ENCODE measurements around the gene TSHR.
"Not testable (repeated sequence)": the region's sequence is repeated elsewhere in the genome, so short reads cannot be mapped to it uniquely, and the experiment has no call there.

Gene TSHR

GRCh38 chr14:80955416-80955941 is at the start of gene TSHR:
TSHR (plus strand) TSS chr14:80955621; CDS start chr14:80955681, 60 bp downstream.
- H3K27me3 ChIP-seq (replicated peaks): peaks cover 8% of the 10 kb centered on the region

GRCh38 chr14:80906336-80906735 is 49.1 kb upstream of the TSHR start:
- no peaks in the 10 kb centered on the region for H3K36me3 ChIP-seq (replicated peaks)
- in situ Hi-C loops (cut with HindIII; ENCODE audit: low pct_ligation_motif_present, low sequenced_read_pairs): no loop called here
- no peaks in the 10 kb centered on the region for H3K27me3 ChIP-seq (replicated peaks)
- no peak for DNase-seq
- no peak overlapping the region for H3K27ac ChIP-seq
- no peak overlapping the region for H3K4me3 ChIP-seq (ENCODE audit: low read depth, low read length)
- no peak for TF ChIP-seq CTCF (IDR thresholded peaks at IDR 0.05; ENCODE audit: low read depth, low read length, missing control alignments)

More at GRCh38 chr14:80955416-80955941, at the start of gene TSHR:
- H3K4me3 ChIP-seq (ENCODE audit: low read depth, low read length): peak within 1 kb of the TSS; percentile 56
- H3K36me3 ChIP-seq (replicated peaks): no peaks in the 10 kb centered on the region
- in situ Hi-C loops (cut with HindIII; ENCODE audit: low pct_ligation_motif_present, low sequenced_read_pairs): no loop called here
- DNase-seq: no peak
- no peak for TF ChIP-seq CTCF (IDR thresholded peaks at IDR 0.05; ENCODE audit: low read depth, low read length, missing control alignments)
- H3K27ac ChIP-seq: no peak within 1 kb of the TSS

GRCh38 chr14:80906946-80907345 is 48.5 kb upstream of the TSHR start:
- TF ChIP-seq CTCF (IDR thresholded peaks at IDR 0.05; ENCODE audit: low read depth, low read length, missing control alignments): no peak
- no peak overlapping the region for H3K4me3 ChIP-seq (ENCODE audit: low read depth, low read length)
- DNase-seq: no peak
- H3K27ac ChIP-seq: no peak overlapping the region
- H3K36me3 ChIP-seq (replicated peaks): no peaks in the 10 kb centered on the region
- H3K27me3 ChIP-seq (replicated peaks): no peaks in the 10 kb centered on the region
- in situ Hi-C loops (cut with HindIII; ENCODE audit: low pct_ligation_motif_present, low sequenced_read_pairs): no loop called here

GRCh38 chr14:80912013-80912412 is 43.4 kb upstream of the TSHR start:
- in situ Hi-C loops (cut with HindIII; ENCODE audit: low pct_ligation_motif_present, low sequenced_read_pairs); H3K27ac ChIP-seq; H3K36me3 ChIP-seq (replicated peaks); DNase-seq; H3K4me3 ChIP-seq (ENCODE audit: low read depth, low read length); H3K27me3 ChIP-seq (replicated peaks): not testable (repeated sequence)

- no peak for TF ChIP-seq CTCF (IDR thresholded peaks at IDR 0.05; ENCODE audit: low read depth, low read length, missing control alignments)
- DNase-seq: no peak
- Histone ChIP-seq H3K27ac (no peak overlapping the region), H3K36me3 (replicated peaks) (no peaks in the 10 kb centered on the region), H3K27me3 (replicated peaks) (no peaks in the 10 kb centered on the region), H3K4me3 (ENCODE audit: low read depth, low read length) (no peak overlapping the region)
- in situ Hi-C loops (cut with HindIII; ENCODE audit: low pct_ligation_motif_present, low sequenced_read_pairs): no loop called here
Observed at GRCh38 chr14:80919622-80920021, 35.8 kb upstream of the TSHR start.

GRCh38 chr14:80923368-80923767 is 32.1 kb upstream of the TSHR start:
- no peak overlapping the region for H3K27ac ChIP-seq
- no peak for TF ChIP-seq CTCF (IDR thresholded peaks at IDR 0.05; ENCODE audit: low read depth, low read length, missing control alignments)
- in situ Hi-C loops (cut with HindIII; ENCODE audit: low pct_ligation_motif_present, low sequenced_read_pairs): no loop called here
- DNase-seq: no peak
- H3K4me3 ChIP-seq (ENCODE audit: low read depth, low read length): no peak overlapping the region
- H3K27me3 ChIP-seq (replicated peaks): no peaks in the 10 kb centered on the region
- no peaks in the 10 kb centered on the region for H3K36me3 ChIP-seq (replicated peaks)

Data from brain microvascular endothelial cell (primary cell).